Panc1 (cell line): ENCODE data around the gene TPRX2. TPM values are rescaled to one million over a fixed set of nuclear protein-coding genes. Genes with fewer than 3 reads are reported as not detected.

Experiments
- ATAC-seq: fragments of 200-7000 bp; cut with Tn5 transposase; 2 replicates; pipeline ENCODE4 v1.9.1; 2020; ENCODE audit warnings: mild to moderate bottlenecking, moderate library complexity
- BruUV-seq: library from RNA; stranded (reverse); fragments of 400-500 nt; replicated peaks from 2 replicates; lab custom pipeline; 2021; lab: Mats Ljungman, UMichigan
- CTCF ChIA-PET: fragments of 300-600 bp; sonication (Branson Sonifier 250); formaldehyde crosslinking; loops from one replicate; lab custom pipeline; 2022; ENCODE audit warnings: antibody characterized with exemption; lab: Charles Lee
- POLR2A ChIA-PET: fragments of 300-600 bp; sonication (Branson Sonifier 250); formaldehyde crosslinking; loops from one replicate; lab custom pipeline; 2022; ENCODE audit warnings: antibody characterized with exemption; lab: Charles Lee
- DNase-seq: peaks from one replicate; pipeline ENCODE4 v3.0.0-alpha.2; 2010; ENCODE audit warnings: low read depth, low spot score
- H3K27ac ChIP-seq: 2 replicates; pipeline ENCODE4 v1.5.1; 2011; ENCODE audit warnings: mild to moderate bottlenecking, low read length, inconsistent platforms
- H3K27me3 ChIP-seq: fragments of 200-500 bp; sonication (Bioruptor generic); 2 replicates; pipeline ENCODE4 v1.6.0; 2014; ENCODE audit warnings: low read length, inconsistent platforms; ENCODE audit not compliant: control insufficient read depth, insufficient read depth
- H3K36me3 ChIP-seq: fragments of 200-500 bp; sonication (Bioruptor generic); 2 replicates; pipeline ENCODE4 v1.5.1; 2014; ENCODE audit warnings: inconsistent platforms, mild to moderate bottlenecking, low read length, moderate library complexity; ENCODE audit not compliant: control insufficient read depth, insufficient read depth
- H3K4me1 ChIP-seq: 2 replicates; pipeline ENCODE4 v1.5.1; 2011; ENCODE audit warnings: inconsistent platforms, mild to moderate bottlenecking, low read length, moderate library complexity; ENCODE audit not compliant: control insufficient read depth, insufficient read depth
- H3K4me3 ChIP-seq, 2 experiments: 2 replicates each; pipeline ENCODE4 v1.5.1; 2011 to 2012; ENCODE audit warnings: low read depth in 2 of 2, low read length in 2 of 2, mild to moderate bottlenecking in 2 of 2, inconsistent platforms in 1 of 2, moderate library complexity in 1 of 2
- H3K9me3 ChIP-seq: fragments of 200-500 bp; sonication (Bioruptor generic); 2 replicates; pipeline ENCODE4 v1.5.1; 2014; ENCODE audit warnings: low read depth, mild to moderate bottlenecking, inconsistent platforms, low read length, moderate library complexity; ENCODE audit not compliant: control insufficient read depth, insufficient read depth
- CTCF ChIP-seq: fragments of 450-650 bp; IDR thresholded peaks from 2 replicates; pipeline ENCODE4 v1.5.1; 2017; ENCODE audit warnings: mild to moderate bottlenecking
- POLR2AphosphoS5 ChIP-seq: IDR thresholded peaks from 2 replicates; pipeline ENCODE4 v1.6.1; 2012; ENCODE audit warnings: mild to moderate bottlenecking, low read depth, low read length, moderate library complexity
- REST ChIP-seq, 2 experiments: IDR thresholded peaks; 2 replicates each; pipeline ENCODE4 v1.6.1; 2011 to 2012; ENCODE audit warnings: low read depth in 2 of 2, control low read depth in 1 of 2, low read length in 1 of 2, mild to moderate bottlenecking in 1 of 2, moderate library complexity in 1 of 2; ENCODE audit not compliant: insufficient read depth in 1 of 2
- SIN3A ChIP-seq: IDR thresholded peaks from 2 replicates; pipeline ENCODE4 v1.6.1; 2012; ENCODE audit warnings: low read depth, mild to moderate bottlenecking, low read length, moderate library complexity, borderline replicate concordance; ENCODE audit not compliant: insufficient read depth
- TCF7L2 ChIP-seq: IDR thresholded peaks from 2 replicates; pipeline ENCODE4 v1.6.1; 2011; ENCODE audit warnings: mild to moderate bottlenecking, low read depth, low read length, inconsistent platforms
- in situ Hi-C: cut with HindIII; loops from 2 replicates; pipeline ENCODE4 v1.10.0; 2016; ENCODE audit warnings: low sequenced_read_pairs, low pct_unique_long_range_greater_than_20kb
- intact Hi-C: fragments of 100-400 bp; cut with micrococcal nuclease; formaldehyde crosslinking; loops from one replicate; pipeline ENCODE4 v1.10.0; 2022; ENCODE audit not compliant: unreplicated experiment
- total RNA-seq: library from RNA; stranded (reverse); gene quantifications from one replicate; pipeline ENCODE4 v1.2.1, GENCODE V29; 2021; ENCODE audit not compliant: unreplicated experiment

TPRX2 gene
- total RNA-seq, 1 experiment from 2014 or later: not detected

GRCh38 chr19:47819858-47820257 is 39.2 kb upstream of the TPRX2 start:
- no peaks in the 10 kb centered on the region for H3K27me3 ChIP-seq
- H3K4me3 ChIP-seq: no peak overlapping the region
- ATAC-seq (no peak), DNase-seq (no peak)
- no TSS peak for BruUV-seq
- TF ChIP-seq POLR2AphosphoS5 (no peak), CTCF (no peak), SIN3A (no peak), TCF7L2 (no peak), REST (IDR thresholded peaks at IDR 0.05; ENCODE audit: insufficient read depth in 1 of 2, low read depth in 2 of 2, low read length in 1 of 2) (no peak)
- ChIA-PET POLR2A (interaction anchor here (0.6 kb wide), 1 partner anchor 30 kb away, joined by 4 read pairs; no protein-coding TSS in a partner anchor), CTCF (no interaction called here)
- H3K36me3 ChIP-seq: no peaks in the 10 kb centered on the region
- no peaks in the 10 kb centered on the region for H3K4me1 ChIP-seq
- no peak overlapping the region for H3K27ac ChIP-seq
- H3K9me3 ChIP-seq: no peaks in the 10 kb centered on the region
- intact Hi-C loops: no loop called here
- in situ Hi-C loops: no loop called here

- Histone ChIP-seq H3K4me1 (no peaks in the 10 kb centered on the region), H3K27ac (no peak overlapping the region), H3K27me3 (no peaks in the 10 kb centered on the region), H3K36me3 (no peaks in the 10 kb centered on the region), H3K9me3 (no peaks in the 10 kb centered on the region), H3K4me3 (no peak overlapping the region)
- intact Hi-C loops: no loop called here
- TF ChIP-seq CTCF (no peak), SIN3A (no peak), TCF7L2 (no peak), REST (IDR thresholded peaks at IDR 0.05; ENCODE audit: insufficient read depth in 1 of 2, low read depth in 2 of 2, low read length in 1 of 2) (no peak), POLR2AphosphoS5 (no peak)
- no peak for DNase-seq
- CTCF ChIA-PET: no interaction called here
- POLR2A ChIA-PET: no interaction called here
- no peak for ATAC-seq
- BruUV-seq: no TSS peak
- in situ Hi-C loops: no loop called here
Observed at GRCh38 chr19:47820410-47820809, 38.6 kb upstream of the TPRX2 start.
